Activated CD8-positive, alpha-beta memory T cell treated with anti-CD3 and anti-CD28 coated beads, Interleukin-2, amount 50 U/mL, for 1 hour (primary cell): ENCODE results near the gene FAM83F.
"Not testable (repeated sequence)": the region's sequence is repeated elsewhere in the genome, so short reads cannot be mapped to it uniquely, and the experiment has no call there.

ENCODE experiments used
- DNase-seq: peaks from one replicate; pipeline ENCODE4 v3.0.0-alpha.2; 2020; ENCODE audit errors: extremely low read depth

The FAM83F gene

GRCh38 chr22:39965748-39966147 lies 29.0 kb upstream of the FAM83F start:
- no peak for DNase-seq

DNA sequence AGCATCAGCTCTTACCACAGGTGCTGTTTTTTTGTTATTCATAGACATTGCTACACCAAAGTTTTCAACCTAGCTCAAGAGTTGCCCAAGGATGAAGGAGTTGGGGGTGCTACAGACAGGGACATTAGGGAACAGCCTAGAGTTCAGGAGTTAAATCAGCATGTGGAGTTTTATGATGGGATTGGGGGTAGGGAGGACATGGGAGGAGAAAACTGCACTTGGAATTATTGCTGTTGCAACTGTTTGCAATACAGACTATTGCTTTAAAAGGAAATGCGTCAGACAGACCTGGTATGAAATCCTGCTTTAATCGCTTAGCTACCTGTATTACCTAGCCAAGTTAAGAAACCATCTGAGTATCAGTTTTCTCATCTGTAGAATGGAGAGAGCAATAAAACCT lies 28.3 kb upstream of the FAM83F start:
- DNase-seq: no peak

- DNase-seq: no peak
Observed at GRCh38 chr22:39967103-39967829, 27.5 kb upstream of the FAM83F start.

- DNase-seq: no peak
Observed at GRCh38 chr22:39967996-39968972, 26.5 kb upstream of the FAM83F start.

DNA sequence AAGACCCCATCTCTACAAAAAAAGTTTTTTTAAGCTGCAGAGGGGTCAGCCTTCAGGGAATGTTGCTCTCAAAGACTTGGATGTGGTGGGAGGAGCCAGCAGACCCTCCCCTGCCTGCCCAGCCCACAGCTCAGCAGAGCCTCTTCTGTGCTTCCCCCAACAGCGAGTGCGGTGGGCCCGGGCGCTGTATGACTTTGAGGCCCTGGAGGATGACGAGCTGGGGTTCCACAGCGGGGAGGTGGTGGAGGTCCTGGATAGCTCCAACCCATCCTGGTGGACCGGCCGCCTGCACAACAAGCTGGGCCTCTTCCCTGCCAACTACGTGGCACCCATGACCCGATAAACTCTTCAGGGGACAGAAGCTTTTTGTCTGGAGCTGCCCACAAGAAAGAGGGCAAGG lies 24.0 kb upstream of the FAM83F start:
- DNase-seq: no peak

GRCh38 chr22:39972641-39973040 lies 22.1 kb upstream of the FAM83F start:
- DNase-seq: no peak

DNA sequence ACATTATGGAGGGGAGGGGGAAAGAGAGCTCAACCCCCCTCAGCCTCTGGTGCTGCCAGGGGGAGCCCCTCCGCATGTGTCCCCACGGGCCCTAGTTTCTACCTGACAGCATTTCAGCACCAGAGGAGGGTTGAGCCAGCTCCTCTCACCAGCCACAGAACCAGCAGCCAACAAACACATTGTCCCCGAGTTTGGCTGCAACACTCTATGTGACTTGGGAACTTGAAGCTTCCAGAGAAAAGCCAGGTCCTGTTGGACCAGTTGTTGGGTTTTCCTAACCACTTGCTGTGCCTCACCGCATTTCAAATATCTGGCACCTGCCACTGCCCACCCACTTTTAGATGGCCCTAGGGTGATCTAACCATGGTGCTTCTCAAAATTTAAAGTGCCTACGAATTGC lies 21.1 kb upstream of the FAM83F start:
- no peak for DNase-seq

DNA sequence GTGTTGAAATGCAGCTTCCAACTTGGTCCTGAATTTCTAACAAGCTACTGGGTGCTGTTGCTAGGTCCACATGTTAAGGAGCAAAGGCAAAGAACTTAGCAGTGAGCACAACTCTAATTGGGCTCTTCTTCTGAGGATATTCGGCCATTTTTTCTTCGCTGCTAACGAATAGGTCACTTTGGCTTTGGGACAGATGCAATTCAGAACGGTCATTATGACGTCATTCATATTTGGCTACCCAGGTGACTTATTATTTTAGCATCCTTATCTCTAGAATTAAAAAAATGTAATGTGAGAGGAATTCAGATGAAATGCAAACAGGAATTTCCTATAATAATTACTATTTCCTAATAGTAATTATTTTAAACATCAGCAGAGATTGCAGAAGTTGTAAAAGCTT lies 20.7 kb upstream of the FAM83F start:
- no peak for DNase-seq

DNA sequence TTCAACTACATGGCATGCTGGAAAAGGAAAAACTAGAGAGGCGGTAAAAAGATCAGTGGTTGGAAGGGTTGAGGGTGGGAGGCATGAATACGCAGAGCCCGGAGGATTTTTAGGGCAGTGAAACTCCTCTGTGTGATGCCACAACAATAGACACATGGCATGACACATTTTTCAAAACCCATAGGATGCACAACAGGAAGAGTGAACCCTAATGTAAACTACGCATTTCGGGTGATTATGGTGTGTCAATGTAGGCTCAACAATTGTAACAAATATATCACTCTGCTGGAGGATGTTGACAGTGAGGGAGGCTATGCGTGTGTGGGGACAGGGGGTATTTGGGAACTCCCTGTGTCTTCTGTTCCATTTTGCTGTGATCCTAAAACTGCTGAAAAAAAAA lies 15.7 kb upstream of the FAM83F start:
- DNase-seq: no peak

GRCh38 chr22:39979458-39979857 lies 15.3 kb upstream of the FAM83F start:
- DNase-seq: no peak

DNA sequence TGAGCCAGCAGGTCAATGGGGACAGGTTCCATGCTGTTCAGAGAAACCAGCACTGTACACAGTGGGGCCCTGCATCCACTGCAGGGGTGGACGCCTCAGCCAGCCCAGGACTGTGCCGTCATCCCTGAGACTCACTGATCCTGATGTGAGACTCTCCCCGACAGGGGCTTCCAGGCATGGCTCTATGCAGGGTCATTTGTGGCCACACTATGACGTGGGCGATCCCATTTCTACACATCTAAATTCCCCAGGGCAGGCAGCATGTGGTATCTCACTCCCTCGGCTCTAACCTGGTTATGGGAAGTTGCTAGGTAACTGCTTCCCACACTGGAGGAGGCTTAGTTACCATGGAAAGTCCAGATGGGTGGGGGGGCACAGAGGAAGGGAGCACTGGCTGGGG lies 14.2 kb upstream of the FAM83F start:
- no peak for DNase-seq

DNA sequence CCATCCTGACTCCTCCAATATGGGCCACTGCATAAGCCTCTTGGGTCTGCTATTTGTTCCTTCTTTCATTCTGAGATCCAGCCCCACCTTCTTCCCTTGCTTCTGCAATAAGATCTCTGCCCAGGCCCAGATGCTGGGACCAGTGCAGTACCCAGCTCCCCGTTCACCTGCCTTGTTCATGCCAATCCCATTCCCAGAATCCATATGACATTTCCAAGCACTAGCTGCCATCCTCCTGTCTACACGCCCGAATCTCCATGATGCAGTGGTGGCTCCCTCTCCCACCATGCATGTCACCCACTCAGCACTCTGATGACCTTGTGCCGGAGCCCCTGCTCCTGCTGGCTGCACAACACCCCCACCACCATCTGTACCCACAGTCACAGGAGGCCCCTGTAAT lies 11.4 kb upstream of the FAM83F start:
- DNase-seq: no peak

DNA sequence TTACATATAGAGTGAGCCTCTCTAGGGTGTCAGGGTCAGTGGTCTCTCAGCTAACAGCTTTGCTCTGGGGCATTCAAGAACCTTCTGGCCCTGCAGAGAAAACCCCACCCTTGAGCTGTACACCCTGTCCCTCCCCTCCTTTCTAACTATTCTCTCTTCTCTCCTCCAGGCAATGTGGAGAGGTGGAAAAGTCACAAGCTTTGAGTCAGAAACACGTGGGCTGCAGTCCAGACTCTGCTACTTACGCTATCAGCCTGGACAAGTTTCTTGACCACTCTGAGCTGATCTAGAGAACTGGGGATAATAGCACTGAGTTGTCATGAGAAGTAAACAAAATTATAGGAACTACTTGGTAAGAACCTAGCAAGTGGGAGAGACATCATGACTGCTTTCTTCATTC lies 10.7 kb upstream of the FAM83F start:
- no peak for DNase-seq

GRCh38 chr22:39984746-39985145 lies 10.0 kb upstream of the FAM83F start:
- DNase-seq: no peak

GRCh38 chr22:39985383-39986035 lies 9.2 kb upstream of the FAM83F start:
- DNase-seq: no peak

DNA sequence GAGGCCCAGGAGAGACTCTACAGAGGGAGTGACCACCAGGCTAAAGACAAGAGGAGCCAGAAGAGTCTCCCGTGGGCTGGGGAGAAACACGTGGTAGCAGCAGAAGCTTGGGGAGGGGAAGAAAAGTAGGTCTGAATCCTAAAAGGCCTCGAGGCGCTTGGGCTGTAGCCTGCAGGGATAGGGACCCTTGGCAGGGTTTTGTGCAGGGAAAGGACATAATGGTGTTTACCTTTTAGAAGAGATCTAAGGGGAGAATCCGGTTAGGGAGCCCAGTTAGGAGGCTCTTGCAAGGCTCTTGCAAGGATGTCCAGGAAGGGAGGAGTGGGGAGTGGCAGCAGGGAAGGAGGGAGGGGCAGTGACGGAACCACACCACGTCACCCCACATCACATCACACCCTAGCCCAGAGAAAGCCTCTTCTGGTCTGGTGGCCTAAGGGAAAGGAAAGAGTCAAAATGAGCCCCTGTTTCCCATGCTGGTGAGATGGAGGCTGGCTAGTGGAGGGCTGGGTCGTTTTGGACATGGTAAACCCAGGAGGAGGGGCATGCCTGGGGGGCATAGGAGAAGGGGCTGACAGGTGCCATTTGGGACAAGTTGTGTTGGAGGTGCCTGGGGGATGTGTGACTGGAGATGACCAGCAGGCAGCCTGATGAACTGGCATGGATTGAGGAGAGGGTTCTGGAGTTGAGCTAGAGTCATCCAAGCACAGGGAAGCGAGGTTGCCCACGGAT lies 6.2 kb upstream of the FAM83F start:
- DNase-seq: no peak

DNA sequence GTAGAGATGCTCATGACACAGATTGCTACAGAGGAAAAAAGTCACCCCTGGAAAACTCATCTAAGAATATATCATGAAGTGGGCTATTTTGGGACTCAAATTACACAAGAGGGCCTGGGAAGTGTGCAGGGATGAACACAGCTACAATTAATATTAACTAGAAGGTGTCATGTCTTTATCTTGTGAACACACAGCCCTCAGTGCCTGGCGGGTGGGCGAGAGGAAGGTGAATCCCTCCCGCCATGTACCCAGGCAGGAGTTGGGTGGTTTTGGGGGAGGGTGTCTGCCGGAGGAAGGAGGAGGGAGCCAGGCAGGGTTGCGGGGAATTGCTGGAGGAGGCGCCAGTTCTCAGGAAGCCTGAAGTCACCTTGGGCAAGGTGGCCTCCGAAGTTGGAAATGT lies 5.1 kb upstream of the FAM83F start:
- DNase-seq: no peak

DNA sequence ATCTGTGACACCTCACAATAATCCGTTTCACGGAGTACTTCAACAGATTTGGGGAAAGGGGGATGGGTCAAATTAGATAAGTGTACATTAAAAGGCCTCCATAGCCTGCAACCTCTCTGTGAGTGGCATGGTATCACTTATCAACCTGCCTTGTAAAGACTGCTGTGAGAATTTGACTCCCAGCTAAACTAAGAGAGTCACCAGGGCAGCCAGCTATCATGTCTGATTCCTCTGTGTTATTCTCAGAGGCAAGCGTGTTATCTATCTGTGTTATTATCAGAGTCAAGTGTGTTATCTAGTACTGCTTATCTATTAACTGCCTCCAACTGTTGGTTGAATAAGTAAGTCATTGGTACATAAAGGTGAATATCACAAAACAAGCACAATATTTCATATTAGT lies 4.1 kb upstream of the FAM83F start:
- DNase-seq: no peak

DNA sequence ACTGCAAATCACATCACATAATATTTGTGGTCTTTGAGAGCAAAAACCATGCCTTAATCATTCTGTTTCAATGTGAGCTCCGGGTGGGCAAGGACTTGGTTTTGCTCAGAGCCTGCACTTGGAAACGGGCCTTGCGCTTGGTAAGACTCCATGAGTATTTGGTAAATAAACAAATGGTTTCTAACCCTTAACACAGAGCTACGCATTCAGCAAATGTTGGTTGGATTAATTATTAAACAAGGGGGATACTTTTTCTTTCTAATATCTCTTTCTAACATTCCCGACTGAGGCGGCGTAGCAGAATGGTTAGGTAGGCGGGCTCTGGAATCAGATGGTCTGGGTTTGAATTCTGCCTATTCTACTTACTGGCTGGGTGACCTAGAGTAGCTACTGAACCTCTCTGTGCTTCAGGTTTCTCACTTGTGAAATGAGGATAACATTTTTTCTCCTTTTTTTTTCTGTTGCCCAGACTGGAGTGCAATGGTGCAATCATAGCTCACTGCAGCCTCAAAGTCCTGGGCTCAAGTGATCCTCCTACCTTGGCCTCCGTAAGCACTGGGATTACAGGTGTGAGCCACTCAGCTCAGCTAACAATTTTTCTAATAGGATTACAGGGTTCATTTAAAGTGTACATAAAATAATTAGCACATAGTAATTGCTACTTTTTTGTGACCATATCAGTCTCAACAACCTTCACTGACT lies 3.4 kb upstream of the FAM83F start:
- no peak for DNase-seq

DNA sequence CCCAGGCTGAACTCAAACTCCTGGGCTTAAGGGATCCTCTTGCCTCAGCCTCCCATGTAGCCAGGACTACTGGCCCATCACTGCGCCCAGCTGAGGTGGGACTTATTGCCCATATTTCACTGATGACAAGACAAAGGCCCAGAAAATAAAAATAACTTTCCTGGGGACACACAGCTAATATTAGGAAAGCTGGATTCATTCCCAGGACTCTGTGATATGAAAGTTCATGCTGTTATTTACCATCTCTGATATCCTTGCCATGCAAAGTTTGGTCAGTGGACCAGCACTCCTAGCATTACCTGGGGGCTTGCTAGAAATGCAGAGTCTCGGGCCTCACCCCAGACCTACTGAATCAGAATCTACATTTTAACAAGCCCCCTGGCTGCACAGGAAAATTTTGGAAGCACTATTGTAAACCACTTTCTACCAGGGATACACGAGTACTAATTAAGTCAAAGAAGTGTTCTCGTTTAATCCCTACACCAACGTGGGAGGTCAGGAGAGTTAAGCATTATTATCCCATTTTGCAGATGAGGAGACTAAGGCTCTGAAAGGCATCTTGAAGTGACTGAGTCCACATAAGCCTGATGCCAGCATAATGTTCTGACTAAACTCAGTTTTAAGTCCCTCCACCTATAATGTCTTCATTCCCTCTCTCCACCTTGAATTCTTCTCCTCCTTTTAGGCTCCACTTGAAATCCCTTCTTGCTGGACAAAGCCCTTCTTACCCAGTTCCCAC lies 2.5 kb upstream of the FAM83F start:
- no peak for DNase-seq

DNA sequence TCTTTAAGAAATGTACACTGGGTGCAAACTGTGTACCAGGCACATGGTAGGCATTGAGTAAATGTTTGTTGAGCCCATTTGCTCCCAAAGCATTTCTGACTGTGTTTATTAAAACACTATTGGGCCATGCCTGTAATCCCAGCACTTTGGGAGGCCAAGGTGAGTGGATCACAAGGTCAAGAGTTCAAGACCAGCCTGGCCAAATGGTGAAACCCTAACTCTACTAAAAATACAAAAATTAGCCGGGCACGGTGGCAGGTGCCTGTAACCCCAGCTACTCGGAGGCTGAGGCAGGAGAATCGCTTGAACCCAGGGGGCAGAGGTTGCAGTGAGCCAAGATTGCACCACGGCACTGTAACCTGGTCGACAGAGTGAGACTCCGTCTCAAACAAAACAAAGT lies 1.9 kb upstream of the FAM83F start:
- DNase-seq: not testable (repeated sequence)
